CD4-positive, alpha-beta T cell treated with Interleukin-12 subunit alpha and Interleukin-12 subunit beta, for 1 hour (primary cell): ENCODE data around the gene TYW1B.
"Not testable (repeated sequence)": the region's sequence is repeated elsewhere in the genome, so short reads cannot be mapped to it uniquely, and the experiment has no call there.

Experiments
- DNase-seq: peaks from one replicate; pipeline ENCODE4 v3.0.0-alpha.2; 2020

The TYW1B gene

GRCh38 chr7:72816370-72817157, 11.4 kb downstream of the TYW1B start:
- DNase-seq = not testable (repeated sequence)

GRCh38 chr7:72810437-72810836, 17.6 kb downstream of the TYW1B start:
- DNase-seq = not testable (repeated sequence)

- DNase-seq = not testable (repeated sequence)
Measured at GRCh38 chr7:72808511-72808910, 19.5 kb downstream of the TYW1B start.

- DNase-seq = not testable (repeated sequence)
Measured at GRCh38 chr7:72806851-72807250, 21.1 kb downstream of the TYW1B start.

- no peak for DNase-seq
Measured at GRCh38 chr7:72805526-72806494, 22.2 kb downstream of the TYW1B start.

GRCh38 chr7:72803778-72804177, 24.2 kb downstream of the TYW1B start:
- DNase-seq = not testable (repeated sequence)

GRCh38 chr7:72801564-72801963, 26.4 kb downstream of the TYW1B start:
- not testable (repeated sequence) for DNase-seq

GRCh38 chr7:72795401-72795800, 32.6 kb downstream of the TYW1B start:
- DNase-seq = not testable (repeated sequence)

- no peak for DNase-seq
Measured at GRCh38 chr7:72793791-72794190, 34.2 kb downstream of the TYW1B start.

GRCh38 chr7:72790698-72791060, 37.3 kb downstream of the TYW1B start:
- DNase-seq = not testable (repeated sequence)

GRCh38 chr7:72790048-72790697, 37.8 kb downstream of the TYW1B start:
- not testable (repeated sequence) for DNase-seq

- DNase-seq = no peak
Measured at GRCh38 chr7:72785166-72785955, 42.6 kb downstream of the TYW1B start.

GRCh38 chr7:72783601-72784370, 44.2 kb downstream of the TYW1B start:
- DNase-seq = not testable (repeated sequence)

- DNase-seq = no peak
Measured at GRCh38 chr7:72781631-72782030, 46.4 kb downstream of the TYW1B start.

- DNase-seq = no peak
Measured at GRCh38 chr7:72781161-72781560, 46.8 kb downstream of the TYW1B start.

- DNase-seq = not testable (repeated sequence)
Measured at GRCh38 chr7:72780289-72780894, 47.6 kb downstream of the TYW1B start.

GRCh38 chr7:72777167-72777566, 50.8 kb downstream of the TYW1B start:
- not testable (repeated sequence) for DNase-seq

- DNase-seq = not testable (repeated sequence)
Measured at GRCh38 chr7:72772627-72773026, 55.4 kb downstream of the TYW1B start.

- DNase-seq = not testable (repeated sequence)
Measured at GRCh38 chr7:72766994-72767393, 61.0 kb downstream of the TYW1B start.

- DNase-seq = no peak
Measured at GRCh38 chr7:72760602-72761001, 67.4 kb downstream of the TYW1B start.

GRCh38 chr7:72754312-72754711, 73.7 kb downstream of the TYW1B start:
- no peak for DNase-seq
